Measurements from ENCODE around the gene IFT81.
"Not testable (repeated sequence)": the region's sequence is repeated elsewhere in the genome, so short reads cannot be mapped to it uniquely, and the experiment has no call there.

The IFT81 gene

GRCh38 chr12:110201995-110202394 is 77.8 kb downstream of the IFT81 start:
- no peak for DNase-seq (ENCODE audit: low spot score)

- DNase-seq (ENCODE audit: low spot score): no peak
These were observed 79.4 kb downstream of the IFT81 start for GRCh38 chr12:110203546-110203945.

GRCh38 chr12:110205931-110206330 is 81.8 kb downstream of the IFT81 start:
- no peak for DNase-seq (ENCODE audit: low spot score)

DNA sequence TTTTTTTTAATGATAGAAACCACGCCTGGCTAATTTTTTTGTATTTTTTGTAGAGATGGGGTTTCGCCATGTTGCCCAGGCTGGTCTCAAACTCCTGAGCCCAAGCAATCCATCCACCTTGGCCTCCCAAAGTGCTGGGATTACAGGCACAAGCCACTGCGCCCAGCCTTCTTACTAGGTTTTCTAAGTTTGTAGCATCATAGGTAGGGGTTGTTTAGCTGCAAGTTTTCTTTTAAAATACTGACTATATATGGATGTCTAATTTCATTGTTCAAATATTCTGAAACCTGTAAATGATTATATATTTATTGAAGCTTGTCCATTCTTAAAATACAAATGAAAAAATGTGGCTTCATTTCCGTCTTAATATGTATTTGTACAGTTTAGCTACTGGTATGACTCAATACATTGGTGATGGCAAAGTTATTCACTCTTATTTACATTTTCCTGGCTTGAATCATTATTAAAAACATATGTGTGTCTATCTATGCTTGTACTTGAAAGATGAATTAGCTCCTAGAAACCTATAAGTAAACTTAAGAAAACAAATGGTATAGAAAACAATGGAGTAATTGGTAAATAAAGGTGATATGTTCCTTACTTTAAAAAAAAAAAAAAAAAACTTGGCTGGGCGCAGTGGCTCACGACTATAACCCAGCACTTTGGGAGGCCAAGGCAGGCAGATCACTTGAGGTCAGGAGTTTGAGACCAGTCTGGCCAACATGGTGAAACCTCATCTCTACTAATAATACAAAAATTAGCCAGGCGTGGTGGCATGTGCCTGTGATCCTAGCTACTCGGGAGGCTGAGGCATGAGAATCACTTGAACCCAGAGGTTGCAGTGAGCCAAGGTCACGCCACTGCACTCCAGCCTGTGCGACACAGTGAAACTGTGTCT is 87.7 kb downstream of the IFT81 start:
- not testable (repeated sequence) for DNase-seq (ENCODE audit: low spot score)

GRCh38 chr12:110217996-110218674 is 94.0 kb downstream of the IFT81 start:
- no peak for DNase-seq (ENCODE audit: low spot score)

GRCh38 chr12:110222027-110222426 is 97.9 kb downstream of the IFT81 start:
- DNase-seq (ENCODE audit: low spot score): no peak

DNA sequence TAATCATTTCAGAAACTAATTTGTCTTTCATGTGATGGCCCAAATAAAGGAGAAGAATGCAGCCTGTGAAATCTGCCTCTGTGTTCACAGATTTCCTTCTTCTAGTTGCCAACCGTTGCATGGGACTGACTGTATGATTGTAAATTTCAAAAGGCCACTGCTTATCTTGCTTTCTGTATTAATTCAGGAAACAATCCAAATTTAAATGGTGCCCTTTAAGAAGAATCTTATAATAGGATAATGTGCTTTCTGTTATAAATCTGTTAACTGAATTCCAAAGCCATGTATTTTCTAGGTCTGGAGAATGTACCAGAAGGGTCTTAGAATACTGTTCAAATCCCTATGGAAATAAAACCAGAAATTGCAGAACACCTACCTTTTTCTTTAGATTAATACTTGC is 98.3 kb downstream of the IFT81 start:
- no peak for DNase-seq (ENCODE audit: low spot score)

DNA sequence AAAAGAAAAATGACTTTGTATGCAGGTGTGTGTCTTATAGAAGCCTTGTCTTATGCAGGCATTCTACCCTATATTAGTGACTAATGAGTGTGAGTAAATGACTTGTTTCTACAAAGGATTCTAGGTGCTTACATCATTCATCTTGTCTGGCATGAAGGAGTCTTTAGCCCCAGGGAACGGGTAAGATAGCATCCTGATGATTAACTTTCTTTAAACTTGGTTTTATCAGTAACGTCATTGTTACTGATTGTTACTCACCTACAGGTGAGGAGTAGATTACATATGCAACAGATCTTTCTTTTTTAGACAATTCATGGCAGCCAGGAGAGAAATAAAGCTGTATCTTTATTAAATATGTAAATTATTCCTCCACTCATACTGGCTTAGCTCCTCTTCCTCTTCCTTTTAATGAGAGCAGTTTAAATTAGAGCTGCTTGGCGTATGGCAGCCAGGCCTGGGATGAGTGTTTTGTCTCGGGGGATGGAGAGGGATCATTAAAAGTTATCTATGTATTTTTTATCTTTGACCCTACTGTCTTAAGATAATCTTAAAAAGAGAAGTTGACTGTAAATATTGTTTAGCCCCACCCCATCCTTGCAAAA is 99.7 kb downstream of the IFT81 start:
- no peak for DNase-seq (ENCODE audit: low spot score)

- no peak for DNase-seq (ENCODE audit: low spot score)
These were observed 100.5 kb downstream of the IFT81 start for GRCh38 chr12:110224379-110225304.

DNA sequence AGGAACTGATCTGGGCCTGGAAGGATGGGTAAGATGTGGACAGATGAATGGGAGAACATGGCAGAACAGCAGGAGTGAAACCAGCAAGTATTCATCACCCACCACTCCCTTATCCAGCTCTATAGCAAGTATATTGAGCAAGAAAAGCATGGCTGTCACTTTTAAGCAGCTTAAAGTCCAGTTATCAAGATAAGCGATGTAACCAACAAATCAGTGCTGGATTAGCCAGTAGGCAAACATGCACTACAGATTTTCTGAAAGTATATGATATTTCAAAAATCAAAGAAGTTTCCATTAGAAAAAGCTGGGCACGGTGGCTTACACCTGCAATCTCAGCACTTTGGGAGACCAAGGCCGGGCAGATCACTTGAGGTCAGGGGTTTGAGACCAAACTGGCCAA is 103.0 kb downstream of the IFT81 start:
- DNase-seq (ENCODE audit: low spot score): no peak

GRCh38 chr12:110228348-110228747 is 104.2 kb downstream of the IFT81 start:
- DNase-seq (ENCODE audit: low spot score): not testable (repeated sequence)

DNA sequence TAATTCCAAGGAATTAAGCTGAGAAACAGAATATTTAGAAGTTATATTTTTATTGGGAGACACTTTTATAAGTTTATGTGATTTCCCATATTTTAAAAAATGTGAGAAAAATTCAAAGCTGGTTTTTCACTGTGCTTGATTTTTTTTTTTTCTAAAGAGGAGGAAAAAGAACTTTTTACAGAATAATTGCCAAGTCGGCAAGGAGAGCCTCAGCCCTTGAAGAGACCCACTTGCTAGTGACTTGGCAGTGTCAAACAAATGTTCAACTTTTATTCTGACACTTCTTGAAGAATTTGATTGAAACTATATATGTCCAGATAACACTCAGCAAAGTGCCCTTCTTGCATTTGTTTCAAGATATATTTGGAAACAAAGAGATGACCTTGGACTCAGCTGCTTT is 104.6 kb downstream of the IFT81 start:
- no peak for DNase-seq (ENCODE audit: low spot score)

DNA sequence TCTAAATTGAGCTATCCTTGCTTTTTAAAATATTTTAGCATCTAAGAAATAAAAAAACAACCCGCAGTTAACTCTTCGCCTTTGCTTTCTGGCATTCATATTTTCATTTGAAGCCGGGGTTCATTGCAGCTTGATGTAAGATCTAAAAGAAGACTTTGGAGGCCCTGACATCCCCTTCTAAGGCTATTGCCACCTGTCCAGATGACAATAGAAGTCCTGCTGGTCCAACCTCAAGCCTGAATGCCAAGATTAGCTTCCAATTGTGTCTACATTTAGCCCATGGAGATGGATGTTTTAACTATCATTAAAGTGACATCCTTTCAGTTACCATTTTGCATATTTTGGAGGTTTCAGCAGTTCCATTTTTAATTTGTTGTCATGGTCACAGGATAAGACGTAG is 105.3 kb downstream of the IFT81 start:
- no peak for DNase-seq (ENCODE audit: low spot score)

- DNase-seq (ENCODE audit: low spot score): no peak
These were observed 106.5 kb downstream of the IFT81 start for GRCh38 chr12:110230655-110231054.

DNA sequence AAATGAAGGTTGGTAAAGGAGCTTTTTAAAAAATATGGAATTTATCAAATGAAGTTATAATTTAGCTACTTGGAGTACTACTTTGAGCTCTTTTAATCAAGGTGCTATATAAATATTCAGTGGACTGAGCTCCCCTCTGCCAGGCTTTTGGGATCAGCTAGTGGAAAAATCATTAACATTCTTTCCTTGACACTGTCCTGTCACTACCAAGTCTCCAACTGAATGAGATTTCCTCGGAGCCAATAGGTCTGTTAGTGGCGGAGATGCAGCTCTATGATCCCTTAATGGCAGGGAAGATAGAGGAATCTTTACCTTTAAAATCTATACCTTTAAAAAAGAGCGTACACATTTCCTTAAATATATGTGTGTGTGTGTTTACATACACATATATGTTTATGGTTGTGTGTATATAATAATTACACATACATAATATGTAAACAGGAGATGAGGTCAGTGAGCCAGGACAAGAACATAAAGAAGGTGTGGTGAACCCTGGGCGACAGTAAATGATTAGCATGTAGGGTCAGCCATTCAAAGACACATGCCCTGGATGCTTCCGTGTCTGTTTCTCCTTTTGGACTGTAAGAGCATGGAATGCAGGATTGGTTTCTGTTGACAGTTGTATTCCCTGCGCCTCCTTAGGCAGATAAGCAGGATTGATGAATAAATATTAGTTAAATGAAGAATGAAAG is 109.2 kb downstream of the IFT81 start:
- DNase-seq (ENCODE audit: low spot score): no peak

GRCh38 chr12:110234331-110234751 is 110.2 kb downstream of the IFT81 start:
- no peak for DNase-seq (ENCODE audit: low spot score)

- DNase-seq (ENCODE audit: low spot score): no peak
These were observed 110.6 kb downstream of the IFT81 start for GRCh38 chr12:110234755-110235154.

DNA sequence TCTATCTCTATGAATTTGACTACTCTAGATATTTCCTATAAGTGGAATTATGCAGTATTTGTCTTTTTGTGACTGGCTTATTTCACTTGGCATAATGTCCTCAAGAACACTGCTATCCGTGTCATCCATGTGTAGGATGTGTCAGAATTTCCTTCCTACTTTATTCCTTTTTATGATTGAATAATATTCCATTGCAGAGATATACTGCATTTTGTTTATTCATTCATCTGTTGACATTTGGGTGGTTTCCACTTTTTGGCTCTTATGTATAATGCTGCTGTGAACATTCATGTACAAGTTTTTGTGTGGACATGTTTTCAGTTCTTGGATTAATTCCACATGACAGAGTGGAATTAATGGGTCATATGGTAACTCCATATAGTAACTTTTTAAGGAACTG is 111.2 kb downstream of the IFT81 start:
- no peak for DNase-seq (ENCODE audit: low spot score)

GRCh38 chr12:110243227-110243626 is 119.1 kb downstream of the IFT81 start:
- no peak for DNase-seq (ENCODE audit: low spot score)

DNA sequence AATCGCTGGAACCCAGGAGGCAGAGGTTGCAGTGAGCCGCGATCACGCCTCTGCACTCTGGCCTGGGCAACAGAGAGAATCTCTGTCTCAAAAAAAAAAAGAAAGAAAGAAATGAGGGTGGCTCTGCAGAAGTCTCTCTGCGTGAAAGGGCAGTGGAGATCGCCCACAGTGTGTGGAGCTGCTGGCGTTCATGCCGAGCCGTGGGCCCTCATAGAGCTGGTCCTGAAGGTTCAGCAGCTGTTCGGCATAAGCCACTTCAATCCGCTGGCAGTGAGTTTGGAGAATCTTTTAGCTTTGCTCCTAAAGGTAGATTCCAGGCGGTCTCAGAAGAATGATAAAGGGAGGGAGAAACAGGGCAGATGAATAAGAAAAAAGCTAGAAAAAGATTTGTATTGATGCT is 120.2 kb downstream of the IFT81 start:
- DNase-seq (ENCODE audit: low spot score): no peak

DNA sequence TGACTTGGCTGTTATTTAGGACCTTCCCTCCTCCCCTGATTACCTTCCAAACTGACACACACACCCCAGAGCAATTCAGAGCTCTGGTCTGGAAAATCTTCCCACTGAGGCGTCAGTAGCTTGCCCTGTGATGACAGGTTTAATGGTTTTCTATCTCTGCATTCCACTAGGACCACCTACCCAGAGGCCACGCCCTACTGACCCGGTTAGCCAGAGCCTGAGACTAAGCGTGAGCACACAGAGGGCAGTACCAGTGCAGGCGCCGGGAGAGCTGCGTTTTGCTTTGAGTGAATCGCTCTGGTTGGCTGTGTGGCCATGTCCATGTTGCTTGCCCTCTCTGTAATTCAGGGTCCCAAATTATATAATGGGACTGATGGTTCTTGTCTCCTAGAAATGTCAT is 120.7 kb downstream of the IFT81 start:
- DNase-seq (ENCODE audit: low spot score): no peak

Measured in CD4-positive, alpha-beta T cell treated with Interleukin-6 at 100 ng/mL for 8 hours (primary cell).